Nephron progenitor cell (in vitro differentiated cells): ENCODE measurements around the gene BCAP29.

Source experiments
- DNase-seq: peaks from one replicate; pipeline ENCODE4 v3.0.0; 2021
- H3K27ac Mint-ChIP-seq: 2 replicates; pipeline ENCODE4 v1.8.0; 2021; ENCODE audit warnings: mild to moderate bottlenecking, moderate library complexity, mixed read lengths
- H3K27me3 Mint-ChIP-seq: 2 replicates; pipeline ENCODE4 v1.8.0; 2021; ENCODE audit warnings: mild to moderate bottlenecking, low read depth, mixed read lengths; ENCODE audit not compliant: poor library complexity
- H3K36me3 Mint-ChIP-seq: 2 replicates; pipeline ENCODE4 v1.8.0; 2021; ENCODE audit warnings: low read depth, mixed read lengths
- H3K4me1 Mint-ChIP-seq: 2 replicates; pipeline ENCODE4 v1.8.0; 2021; ENCODE audit warnings: mixed read lengths
- H3K4me3 Mint-ChIP-seq: 2 replicates; pipeline ENCODE4 v1.8.0; 2021; ENCODE audit warnings: mild to moderate bottlenecking, moderate library complexity, mixed read lengths
- H3K9me3 Mint-ChIP-seq: 2 replicates; pipeline ENCODE4 v1.8.0; 2021; ENCODE audit warnings: mild to moderate bottlenecking, moderate library complexity, mixed read lengths
- TF ChIP-seq, protein P1 (sequence below): fragments of 200-600 bp; sonication (generic); IDR thresholded peaks from 2 replicates; pipeline ENCODE4 v1.5.0; 2021; ENCODE audit warnings: antibody characterized with exemption

BCAP29 gene

DNA sequence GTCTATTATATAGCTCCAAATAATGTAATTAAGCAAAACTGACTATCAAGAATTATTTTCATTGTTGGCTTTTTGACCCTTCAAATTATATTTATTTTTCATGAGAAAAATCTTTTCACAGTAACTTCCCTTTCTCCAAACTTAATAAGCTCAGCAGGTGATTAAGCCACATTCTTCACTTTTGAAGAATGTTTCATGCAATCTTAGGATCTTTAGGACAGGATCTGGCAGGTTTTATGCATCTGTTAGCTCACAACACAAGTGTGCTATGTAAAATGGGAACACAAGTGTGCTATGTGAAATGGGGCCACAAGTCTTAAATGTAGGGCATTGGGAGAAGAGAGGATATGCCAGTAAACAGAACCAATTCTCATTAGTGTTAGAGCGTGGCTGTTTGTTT lies 26.3 kb downstream of the BCAP29 start:
- Mint-ChIP-seq H3K9me3 (no peaks in the 10 kb centered on the region), H3K4me3 (no peak overlapping the region), H3K4me1 (no peaks in the 10 kb centered on the region), H3K36me3 (no peaks in the 10 kb centered on the region), H3K27me3 (no peaks in the 10 kb centered on the region), H3K27ac (no peak overlapping the region)
- TF ChIP-seq, protein P1, sequence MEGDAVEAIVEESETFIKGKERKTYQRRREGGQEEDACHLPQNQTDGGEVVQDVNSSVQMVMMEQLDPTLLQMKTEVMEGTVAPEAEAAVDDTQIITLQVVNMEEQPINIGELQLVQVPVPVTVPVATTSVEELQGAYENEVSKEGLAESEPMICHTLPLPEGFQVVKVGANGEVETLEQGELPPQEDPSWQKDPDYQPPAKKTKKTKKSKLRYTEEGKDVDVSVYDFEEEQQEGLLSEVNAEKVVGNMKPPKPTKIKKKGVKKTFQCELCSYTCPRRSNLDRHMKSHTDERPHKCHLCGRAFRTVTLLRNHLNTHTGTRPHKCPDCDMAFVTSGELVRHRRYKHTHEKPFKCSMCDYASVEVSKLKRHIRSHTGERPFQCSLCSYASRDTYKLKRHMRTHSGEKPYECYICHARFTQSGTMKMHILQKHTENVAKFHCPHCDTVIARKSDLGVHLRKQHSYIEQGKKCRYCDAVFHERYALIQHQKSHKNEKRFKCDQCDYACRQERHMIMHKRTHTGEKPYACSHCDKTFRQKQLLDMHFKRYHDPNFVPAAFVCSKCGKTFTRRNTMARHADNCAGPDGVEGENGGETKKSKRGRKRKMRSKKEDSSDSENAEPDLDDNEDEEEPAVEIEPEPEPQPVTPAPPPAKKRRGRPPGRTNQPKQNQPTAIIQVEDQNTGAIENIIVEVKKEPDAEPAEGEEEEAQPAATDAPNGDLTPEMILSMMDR, result no peak
- no peak for DNase-seq

DNA sequence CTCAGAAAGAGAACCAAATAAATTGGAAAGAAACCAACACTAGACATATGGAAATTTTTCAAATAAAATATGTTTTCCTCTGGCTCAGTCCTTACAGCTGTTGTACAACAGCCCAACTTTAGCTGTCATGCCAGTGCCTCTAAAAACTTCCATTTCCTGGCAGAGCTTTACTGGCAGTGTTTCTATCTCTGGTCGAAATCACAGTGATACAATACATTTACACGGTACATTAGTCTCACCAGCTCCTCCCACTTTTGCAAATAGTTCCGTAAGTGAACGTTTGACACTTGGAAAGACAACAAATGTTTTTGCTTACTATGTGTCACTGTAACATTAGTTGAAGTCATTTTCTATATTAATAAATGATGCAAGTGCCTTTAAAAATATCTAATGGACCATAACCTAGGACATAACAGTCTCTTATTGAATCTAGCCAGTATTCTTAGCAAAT lies 29.8 kb downstream of the BCAP29 start:
- Mint-ChIP-seq H3K9me3 (no peaks in the 10 kb centered on the region), H3K27ac (no peak overlapping the region), H3K4me3 (no peak overlapping the region), H3K36me3 (peaks cover 2% of the 10 kb centered on the region), H3K27me3 (no peaks in the 10 kb centered on the region), H3K4me1 (no peaks in the 10 kb centered on the region)
- TF ChIP-seq, protein P1, result no peak
- DNase-seq, result no peak

DNA sequence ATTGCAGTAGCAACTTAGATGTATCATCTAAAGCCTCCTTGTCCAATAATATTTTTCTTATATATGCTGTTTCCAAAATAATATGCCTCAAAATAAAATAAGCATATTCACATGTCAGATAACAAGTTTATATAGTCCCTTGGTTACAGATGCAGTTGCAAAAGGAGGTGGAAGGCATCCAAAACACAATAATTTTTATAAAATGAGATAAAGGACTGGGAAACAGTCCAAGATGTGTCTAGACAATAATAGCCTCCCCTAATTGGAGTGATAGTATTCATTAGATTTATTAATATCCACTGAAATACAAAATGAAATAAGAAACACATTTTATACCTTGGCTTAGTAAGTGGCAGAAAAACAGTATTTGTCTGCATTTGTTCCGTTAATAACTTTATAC lies 30.3 kb downstream of the BCAP29 start:
- Mint-ChIP-seq H3K27ac (no peak overlapping the region), H3K4me3 (no peak overlapping the region), H3K4me1 (no peaks in the 10 kb centered on the region), H3K36me3 (peaks cover 5% of the 10 kb centered on the region), H3K9me3 (no peaks in the 10 kb centered on the region), H3K27me3 (no peaks in the 10 kb centered on the region)
- no peak for DNase-seq
- TF ChIP-seq, protein P1, result no peak

DNA sequence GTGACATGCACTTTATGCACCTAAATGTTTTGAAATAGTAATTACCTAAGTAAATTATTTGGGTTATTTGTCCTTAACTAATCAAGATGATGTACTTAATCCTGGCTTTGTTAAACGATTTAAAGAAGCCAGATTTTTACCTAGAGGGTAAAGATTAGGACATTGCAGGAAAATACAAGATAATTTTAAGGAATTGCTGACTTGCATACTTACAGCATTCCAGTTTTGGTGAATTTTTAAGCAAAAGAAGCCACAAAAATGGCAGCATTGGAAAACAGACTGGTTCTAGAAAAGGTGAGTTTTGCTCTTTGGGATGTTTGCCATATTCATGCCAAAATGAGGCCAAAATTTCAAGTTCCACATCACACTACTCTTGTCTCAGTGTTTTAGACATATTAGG lies 33.4 kb downstream of the BCAP29 start:
- Mint-ChIP-seq H3K4me3 (no peak overlapping the region), H3K4me1 (no peaks in the 10 kb centered on the region), H3K27me3 (no peaks in the 10 kb centered on the region), H3K27ac (no peak overlapping the region), H3K36me3 (peaks cover 5% of the 10 kb centered on the region), H3K9me3 (no peaks in the 10 kb centered on the region)
- DNase-seq, result no peak
- TF ChIP-seq, protein P1, result no peak

DNA sequence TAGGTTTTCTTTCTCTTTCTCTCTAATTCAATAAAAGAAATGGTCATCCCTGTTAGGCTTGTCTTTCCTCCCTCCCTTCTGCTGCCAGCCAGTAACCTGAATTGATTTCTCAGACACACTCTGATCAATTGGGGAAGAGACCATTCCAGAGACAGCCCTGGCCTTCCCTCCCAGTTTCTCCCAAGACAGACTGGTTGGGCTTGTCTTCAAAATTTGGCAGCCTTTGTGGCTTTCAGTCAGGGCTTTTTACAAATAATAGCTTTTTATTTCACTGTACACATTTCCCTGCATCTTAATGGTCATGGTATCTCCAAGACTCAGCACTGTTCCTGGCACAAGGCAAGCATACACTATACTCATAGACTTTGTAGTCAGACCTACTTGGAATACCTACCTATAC lies 33.9 kb downstream of the BCAP29 start:
- Mint-ChIP-seq H3K27me3 (no peaks in the 10 kb centered on the region), H3K36me3 (peaks cover 5% of the 10 kb centered on the region), H3K4me1 (no peaks in the 10 kb centered on the region), H3K27ac (no peak overlapping the region), H3K4me3 (no peak overlapping the region), H3K9me3 (no peaks in the 10 kb centered on the region)
- DNase-seq, result no peak
- TF ChIP-seq, protein P1, result no peak

DNA sequence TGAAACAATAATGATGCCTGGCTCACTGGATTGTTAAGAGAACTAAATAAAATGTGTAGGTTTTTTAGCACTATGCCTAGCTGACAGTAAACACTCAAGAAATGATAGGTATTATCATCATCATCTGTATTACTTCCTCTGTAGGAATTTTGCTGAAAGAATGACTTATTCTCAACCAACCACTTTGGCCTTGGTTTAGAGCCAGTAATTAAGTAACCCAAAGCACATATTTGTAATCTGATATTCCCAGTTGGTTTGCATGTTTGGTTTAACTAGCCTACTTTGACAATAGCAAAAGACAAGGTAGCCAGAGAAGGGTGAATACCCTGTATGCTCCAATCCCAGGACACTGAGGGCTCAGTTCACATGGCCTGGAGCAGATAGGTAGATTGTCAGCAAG lies 34.4 kb downstream of the BCAP29 start:
- Mint-ChIP-seq H3K4me1 (no peaks in the 10 kb centered on the region), H3K27me3 (no peaks in the 10 kb centered on the region), H3K4me3 (no peak overlapping the region), H3K9me3 (no peaks in the 10 kb centered on the region), H3K36me3 (peaks cover 5% of the 10 kb centered on the region), H3K27ac (no peak overlapping the region)
- TF ChIP-seq, protein P1, result no peak
- DNase-seq, result no peak
